ENCODE results near the gene CA10.

Gene CA10

GRCh38 chr17:51828901-51829300 is 329.6 kb downstream of the CA10 start:
- TF ChIP-seq CTCF (IDR thresholded peaks at IDR 0.05; ENCODE audit: borderline replicate concordance, extremely low read depth, low read length, poor library complexity, severe bottlenecking) (no peak), EZH2 (IDR thresholded peaks at IDR 0.05; ENCODE audit: borderline replicate concordance, low read depth, low read length, severe bottlenecking) (no peak)
- Histone ChIP-seq H3K4me3 (ENCODE audit: low read depth in 1 of 2, low read length in 2 of 2) (no peak overlapping the region), H3K27ac (ENCODE audit: low read length) (no peak overlapping the region), H3K4me1 (ENCODE audit: insufficient read depth, low read length) (no peaks in the 10 kb centered on the region), H4K20me1 (ENCODE audit: insufficient read depth, low read length) (no peaks in the 10 kb centered on the region), H3K27me3 (ENCODE audit: insufficient read depth, low read length, poor library complexity) (peaks cover 4% of the 10 kb centered on the region), H3K9ac (ENCODE audit: low read depth, low read length) (no peak overlapping the region), H2AFZ (ENCODE audit: low read depth, low read length) (no peak overlapping the region), H3K79me2 (ENCODE audit: insufficient read depth, low read length) (no peaks in the 10 kb centered on the region), H3K4me2 (ENCODE audit: insufficient read depth, low read length) (no peak overlapping the region), H3K9me3 (ENCODE audit: insufficient read depth, low read length, severe bottlenecking) (no peaks in the 10 kb centered on the region), H3K36me3 (ENCODE audit: insufficient read depth, low read length) (no peaks in the 10 kb centered on the region)
- ATAC-seq (ENCODE audit: insufficient read depth, low read depth): no peak
- no peak for DNase-seq

- H4K20me1 ChIP-seq (ENCODE audit: insufficient read depth, low read length): no peaks in the 10 kb centered on the region
- no peak overlapping the region for H3K4me3 ChIP-seq (ENCODE audit: low read depth in 1 of 2, low read length in 2 of 2)
- TF ChIP-seq EZH2 (IDR thresholded peaks at IDR 0.05; ENCODE audit: borderline replicate concordance, low read depth, low read length, severe bottlenecking): no peak
- TF ChIP-seq CTCF (IDR thresholded peaks at IDR 0.05; ENCODE audit: borderline replicate concordance, extremely low read depth, low read length, poor library complexity, severe bottlenecking): no peak
- H3K9ac ChIP-seq (ENCODE audit: low read depth, low read length): no peak overlapping the region
- H2AFZ ChIP-seq (ENCODE audit: low read depth, low read length): no peak overlapping the region
- H3K27ac ChIP-seq (ENCODE audit: low read length): no peak overlapping the region
- H3K4me2 ChIP-seq (ENCODE audit: insufficient read depth, low read length): no peak overlapping the region
- no peaks in the 10 kb centered on the region for H3K79me2 ChIP-seq (ENCODE audit: insufficient read depth, low read length)
- H3K4me1 ChIP-seq (ENCODE audit: insufficient read depth, low read length): no peaks in the 10 kb centered on the region
- H3K36me3 ChIP-seq (ENCODE audit: insufficient read depth, low read length): no peaks in the 10 kb centered on the region
- peaks cover 4% of the 10 kb centered on the region for H3K27me3 ChIP-seq (ENCODE audit: insufficient read depth, low read length, poor library complexity)
- no peaks in the 10 kb centered on the region for H3K9me3 ChIP-seq (ENCODE audit: insufficient read depth, low read length, severe bottlenecking)
- no peak for ATAC-seq (ENCODE audit: insufficient read depth, low read depth)
- no peak for DNase-seq
Observed at GRCh38 chr17:51827140-51827539, 331.4 kb downstream of the CA10 start.

GRCh38 chr17:51820766-51821165 is 337.7 kb downstream of the CA10 start:
- ATAC-seq (ENCODE audit: insufficient read depth, low read depth) (no peak), DNase-seq (no peak)
- Histone ChIP-seq H3K27me3 (ENCODE audit: insufficient read depth, low read length, poor library complexity) (peaks cover under 1% of the 10 kb centered on the region), H3K4me1 (ENCODE audit: insufficient read depth, low read length) (no peaks in the 10 kb centered on the region), H3K4me2 (ENCODE audit: insufficient read depth, low read length) (no peak overlapping the region), H3K36me3 (ENCODE audit: insufficient read depth, low read length) (no peaks in the 10 kb centered on the region), H4K20me1 (ENCODE audit: insufficient read depth, low read length) (no peaks in the 10 kb centered on the region), H2AFZ (ENCODE audit: low read depth, low read length) (no peak overlapping the region), H3K9ac (ENCODE audit: low read depth, low read length) (no peak overlapping the region), H3K4me3 (ENCODE audit: low read depth in 1 of 2, low read length in 2 of 2) (no peak overlapping the region), H3K9me3 (ENCODE audit: insufficient read depth, low read length, severe bottlenecking) (no peaks in the 10 kb centered on the region), H3K79me2 (ENCODE audit: insufficient read depth, low read length) (no peaks in the 10 kb centered on the region), H3K27ac (ENCODE audit: low read length) (no peak overlapping the region)
- TF ChIP-seq CTCF (IDR thresholded peaks at IDR 0.05; ENCODE audit: borderline replicate concordance, extremely low read depth, low read length, poor library complexity, severe bottlenecking) (no peak), EZH2 (IDR thresholded peaks at IDR 0.05; ENCODE audit: borderline replicate concordance, low read depth, low read length, severe bottlenecking) (no peak)

- Histone ChIP-seq H3K9ac (ENCODE audit: low read depth, low read length) (no peak overlapping the region), H3K27ac (ENCODE audit: low read length) (no peak overlapping the region), H3K4me2 (ENCODE audit: insufficient read depth, low read length) (no peak overlapping the region), H3K4me3 (ENCODE audit: low read depth in 1 of 2, low read length in 2 of 2) (no peak overlapping the region), H3K27me3 (ENCODE audit: insufficient read depth, low read length, poor library complexity) (peaks cover 2% of the 10 kb centered on the region), H3K79me2 (ENCODE audit: insufficient read depth, low read length) (no peaks in the 10 kb centered on the region), H3K9me3 (ENCODE audit: insufficient read depth, low read length, severe bottlenecking) (no peaks in the 10 kb centered on the region), H3K36me3 (ENCODE audit: insufficient read depth, low read length) (no peaks in the 10 kb centered on the region), H2AFZ (ENCODE audit: low read depth, low read length) (no peak overlapping the region), H4K20me1 (ENCODE audit: insufficient read depth, low read length) (no peaks in the 10 kb centered on the region), H3K4me1 (ENCODE audit: insufficient read depth, low read length) (no peaks in the 10 kb centered on the region)
- no peak for ATAC-seq (ENCODE audit: insufficient read depth, low read depth)
- no peak for DNase-seq
- no peak for TF ChIP-seq CTCF (IDR thresholded peaks at IDR 0.05; ENCODE audit: borderline replicate concordance, extremely low read depth, low read length, poor library complexity, severe bottlenecking)
- TF ChIP-seq EZH2 (IDR thresholded peaks at IDR 0.05; ENCODE audit: borderline replicate concordance, low read depth, low read length, severe bottlenecking): no peak
Observed at GRCh38 chr17:51820252-51820651, 338.3 kb downstream of the CA10 start.

All from DND-41 (cell line).